ENCODE results near the gene ADGRG1.

DNA sequence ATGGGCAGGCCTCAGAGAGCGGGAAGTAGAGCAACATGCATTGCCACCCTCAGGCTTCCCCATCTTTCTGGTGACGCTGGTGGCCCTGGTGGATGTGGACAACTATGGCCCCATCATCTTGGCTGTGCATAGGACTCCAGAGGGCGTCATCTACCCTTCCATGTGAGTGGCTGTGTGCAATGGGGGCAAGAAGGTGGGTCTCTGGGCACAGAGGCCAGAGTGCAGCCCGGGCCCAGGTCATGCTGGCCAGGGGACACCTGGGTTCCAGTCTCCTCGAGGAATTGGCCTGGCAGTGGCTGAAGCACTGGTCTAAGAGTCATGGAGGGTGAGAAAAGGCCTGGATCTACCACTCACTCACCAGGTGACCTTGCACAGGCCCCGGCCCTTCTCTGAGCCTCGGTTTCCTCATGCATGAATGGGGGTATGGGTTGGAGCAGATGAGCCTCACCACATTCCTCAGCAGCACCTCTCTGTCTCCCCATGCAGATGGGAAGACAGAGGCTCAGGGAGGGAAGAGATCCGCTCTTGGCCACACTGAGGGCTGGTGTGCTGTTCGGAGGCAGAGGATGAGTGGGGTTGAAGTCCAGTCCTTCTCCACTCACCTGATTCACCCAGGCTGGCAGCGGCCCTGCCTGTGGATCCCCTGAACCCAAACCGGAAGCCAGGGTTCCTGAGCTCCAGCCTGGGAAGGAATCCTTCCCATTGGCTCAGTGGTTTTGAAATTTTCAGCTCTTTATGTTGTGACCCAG is 32.5 kb downstream of the ADGRG1 start:
- TF ChIP-seq, protein P1, sequence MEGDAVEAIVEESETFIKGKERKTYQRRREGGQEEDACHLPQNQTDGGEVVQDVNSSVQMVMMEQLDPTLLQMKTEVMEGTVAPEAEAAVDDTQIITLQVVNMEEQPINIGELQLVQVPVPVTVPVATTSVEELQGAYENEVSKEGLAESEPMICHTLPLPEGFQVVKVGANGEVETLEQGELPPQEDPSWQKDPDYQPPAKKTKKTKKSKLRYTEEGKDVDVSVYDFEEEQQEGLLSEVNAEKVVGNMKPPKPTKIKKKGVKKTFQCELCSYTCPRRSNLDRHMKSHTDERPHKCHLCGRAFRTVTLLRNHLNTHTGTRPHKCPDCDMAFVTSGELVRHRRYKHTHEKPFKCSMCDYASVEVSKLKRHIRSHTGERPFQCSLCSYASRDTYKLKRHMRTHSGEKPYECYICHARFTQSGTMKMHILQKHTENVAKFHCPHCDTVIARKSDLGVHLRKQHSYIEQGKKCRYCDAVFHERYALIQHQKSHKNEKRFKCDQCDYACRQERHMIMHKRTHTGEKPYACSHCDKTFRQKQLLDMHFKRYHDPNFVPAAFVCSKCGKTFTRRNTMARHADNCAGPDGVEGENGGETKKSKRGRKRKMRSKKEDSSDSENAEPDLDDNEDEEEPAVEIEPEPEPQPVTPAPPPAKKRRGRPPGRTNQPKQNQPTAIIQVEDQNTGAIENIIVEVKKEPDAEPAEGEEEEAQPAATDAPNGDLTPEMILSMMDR (IDR thresholded peaks at IDR 0.05): no peak
- TF ChIP-seq POLR2A (IDR thresholded peaks at IDR 0.05): no peak
- no peak for TF ChIP-seq POLR2AphosphoS5 (IDR thresholded peaks at IDR 0.05; ENCODE audit: insufficient read depth in 1 of 2, low read depth in 1 of 2)

All from vagina (tissue), 2 donors.